ENCODE data around the gene COA5.

DNA sequence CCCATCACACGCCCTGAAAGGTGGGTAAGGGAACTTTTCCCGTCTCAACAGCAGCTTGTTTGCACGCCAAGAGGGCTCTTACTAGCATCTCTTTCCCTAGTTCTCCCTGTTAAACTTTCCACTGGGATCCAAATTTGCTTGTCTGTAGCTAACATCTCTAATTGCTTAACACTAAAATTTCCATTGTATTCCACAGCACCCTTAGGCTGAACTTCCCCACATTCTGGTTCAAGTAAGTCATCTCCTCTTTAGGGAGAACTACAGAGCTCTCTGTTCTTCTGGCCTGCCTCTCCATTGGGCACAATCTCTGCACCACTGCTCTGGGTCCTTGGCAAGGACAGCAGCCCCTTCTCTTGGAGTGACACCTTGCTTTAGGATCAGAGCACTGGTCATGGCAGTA, 24.0 kb upstream of the COA5 start:
- TF ChIP-seq GATA2 (IDR thresholded peaks at IDR 0.05; ENCODE audit: low read depth, low read length) (no peak), GATA3 (IDR thresholded peaks at IDR 0.05; ENCODE audit: low read depth, low read length) (no peak)
